HL-60 (cell line): ENCODE measurements around the gene RETREG2.

Experiments
- DNase-seq, 2 experiments: peaks; one replicate each; pipeline ENCODE4 v3.0.0-alpha.2; 2010 to 2020; ENCODE audit warnings: low read depth in 1 of 2, low spot score in 1 of 2
- H3K27ac ChIP-seq: fragments of 250-450 bp; sonication (Bioruptor Pico); replicated peaks from 2 replicates; pipeline ENCODE4 v1.5.1; 2020; ENCODE audit warnings: mild to moderate bottlenecking, moderate library complexity
- H3K27me3 ChIP-seq: fragments of 250-450 bp; sonication (Bioruptor Pico); 2 replicates; pipeline ENCODE4 v1.5.1; 2021; ENCODE audit warnings: mild to moderate bottlenecking, moderate library complexity; ENCODE audit not compliant: insufficient read depth, poor library complexity, severe bottlenecking
- H3K4me3 ChIP-seq: replicated peaks from 2 replicates; pipeline ENCODE4 v1.5.1; 2011; ENCODE audit warnings: mild to moderate bottlenecking, control low read depth, low read length; ENCODE audit not compliant: insufficient read depth
- GABPA ChIP-seq: IDR thresholded peaks from 2 replicates; pipeline ENCODE4 v1.6.1; 2012; ENCODE audit warnings: low read depth
- POLR2AphosphoS5 ChIP-seq: IDR thresholded peaks from 2 replicates; pipeline ENCODE4 v1.6.1; 2012; ENCODE audit warnings: low read depth
- REST ChIP-seq: IDR thresholded peaks from 2 replicates; pipeline ENCODE4 v1.6.1; 2012; ENCODE audit warnings: low read depth; ENCODE audit not compliant: insufficient replicate concordance
- SPI1 ChIP-seq: IDR thresholded peaks from 2 replicates; pipeline ENCODE4 v1.6.1; 2012; ENCODE audit warnings: low read depth, mild to moderate bottlenecking, borderline replicate concordance
- TF ChIP-seq, protein P1 (sequence below): IDR thresholded peaks from one replicate; pipeline ENCODE4 v1.5.1; 2011; ENCODE audit warnings: low read length, control low read depth, inconsistent platforms; ENCODE audit not compliant: insufficient read depth

Gene RETREG2

DNA sequence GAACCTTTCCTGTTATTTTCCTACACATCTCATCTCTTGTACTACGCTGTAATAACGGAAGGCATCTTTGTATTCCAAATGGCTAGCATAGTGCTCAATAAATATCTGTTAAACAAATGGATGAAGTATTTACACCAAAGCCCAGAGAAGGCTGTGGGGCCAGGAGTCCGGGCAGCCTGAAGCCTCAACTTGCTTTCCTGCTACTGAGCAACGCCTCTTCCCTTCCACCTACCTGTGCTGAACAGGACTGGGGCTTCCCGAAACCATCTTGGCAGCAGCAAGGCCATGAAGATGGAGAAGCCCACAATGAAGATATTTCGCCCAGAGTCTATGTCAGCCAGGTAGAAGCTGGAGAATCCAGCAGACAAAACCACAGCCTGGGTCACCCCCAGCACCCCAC is 14.9 kb upstream of the RETREG2 start:
- no peak for TF ChIP-seq SPI1
- TF ChIP-seq REST: no peak
- TF ChIP-seq, protein P1, sequence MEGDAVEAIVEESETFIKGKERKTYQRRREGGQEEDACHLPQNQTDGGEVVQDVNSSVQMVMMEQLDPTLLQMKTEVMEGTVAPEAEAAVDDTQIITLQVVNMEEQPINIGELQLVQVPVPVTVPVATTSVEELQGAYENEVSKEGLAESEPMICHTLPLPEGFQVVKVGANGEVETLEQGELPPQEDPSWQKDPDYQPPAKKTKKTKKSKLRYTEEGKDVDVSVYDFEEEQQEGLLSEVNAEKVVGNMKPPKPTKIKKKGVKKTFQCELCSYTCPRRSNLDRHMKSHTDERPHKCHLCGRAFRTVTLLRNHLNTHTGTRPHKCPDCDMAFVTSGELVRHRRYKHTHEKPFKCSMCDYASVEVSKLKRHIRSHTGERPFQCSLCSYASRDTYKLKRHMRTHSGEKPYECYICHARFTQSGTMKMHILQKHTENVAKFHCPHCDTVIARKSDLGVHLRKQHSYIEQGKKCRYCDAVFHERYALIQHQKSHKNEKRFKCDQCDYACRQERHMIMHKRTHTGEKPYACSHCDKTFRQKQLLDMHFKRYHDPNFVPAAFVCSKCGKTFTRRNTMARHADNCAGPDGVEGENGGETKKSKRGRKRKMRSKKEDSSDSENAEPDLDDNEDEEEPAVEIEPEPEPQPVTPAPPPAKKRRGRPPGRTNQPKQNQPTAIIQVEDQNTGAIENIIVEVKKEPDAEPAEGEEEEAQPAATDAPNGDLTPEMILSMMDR: no peak
- TF ChIP-seq GABPA: no peak
- TF ChIP-seq POLR2AphosphoS5: no peak
- no peak for DNase-seq
- Histone ChIP-seq H3K4me3 (no peak overlapping the region), H3K27me3 (no peaks in the 10 kb centered on the region), H3K27ac (no peak overlapping the region)

DNA sequence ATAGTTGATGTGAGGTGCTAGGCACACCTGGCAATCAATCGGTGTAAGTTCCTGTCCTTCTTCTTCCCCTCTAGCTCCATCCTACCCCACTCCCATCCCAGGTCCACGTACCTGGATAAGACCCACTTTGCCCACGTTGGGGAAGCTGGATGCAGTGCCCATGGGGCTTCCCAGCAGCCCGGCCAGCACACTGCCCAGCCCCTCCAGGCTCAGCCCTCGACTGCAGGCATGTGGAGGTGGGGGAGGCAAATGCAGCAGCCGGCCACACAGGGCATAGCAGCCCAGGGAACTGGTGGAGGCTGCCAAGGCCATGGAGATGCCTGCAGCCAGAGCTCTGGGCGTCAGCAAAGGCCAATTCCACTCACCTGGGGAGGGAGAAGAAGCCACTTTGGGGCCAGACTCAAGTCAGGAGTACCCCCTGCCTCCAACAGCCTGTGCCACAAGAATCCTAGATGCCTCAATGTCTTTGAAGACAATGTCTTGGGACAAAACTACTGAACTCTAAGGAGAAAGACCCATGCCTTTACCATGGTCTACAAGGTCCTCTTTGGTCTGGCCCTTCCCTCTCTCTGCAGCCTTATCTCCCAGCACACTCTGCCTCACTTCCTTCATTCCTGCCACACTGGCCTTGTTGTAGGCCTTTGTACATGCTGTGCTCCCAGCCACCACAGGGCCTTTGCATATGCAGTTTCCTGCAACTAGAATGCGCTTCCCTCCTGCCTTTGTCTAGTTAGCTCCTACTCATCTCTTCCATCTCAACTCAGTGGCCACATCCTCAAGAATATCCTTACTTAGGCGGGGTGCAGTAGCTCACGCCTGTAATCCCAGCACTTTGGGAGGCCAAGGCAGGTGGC is 12.8 kb upstream of the RETREG2 start:
- H3K27me3 ChIP-seq: no peaks in the 10 kb centered on the region
- DNase-seq: no peak
- H3K4me3 ChIP-seq: no peak overlapping the region
- TF ChIP-seq POLR2AphosphoS5: no peak
- TF ChIP-seq, protein P1: no peak
- no peak for TF ChIP-seq SPI1
- TF ChIP-seq GABPA: no peak
- TF ChIP-seq REST: no peak
- H3K27ac ChIP-seq: no peak overlapping the region

GRCh38 chr2:219167997-219168396 is 10.1 kb upstream of the RETREG2 start:
- DNase-seq: no peak
- Histone ChIP-seq H3K27ac (no peak overlapping the region), H3K27me3 (no peaks in the 10 kb centered on the region), H3K4me3 (no peak overlapping the region)
- TF ChIP-seq, protein P1: no peak
- TF ChIP-seq GABPA (no peak), REST (no peak), SPI1 (no peak), POLR2AphosphoS5 (no peak)
